Mesothelial cell of epicardium (in vitro differentiated cells): Measurements from ENCODE around the gene IPCEF1. TPM values are rescaled to one million over a fixed set of nuclear protein-coding genes. Genes with fewer than 3 reads are reported as not detected.

ENCODE experiments used
- DNase-seq, 2 experiments: peaks; one replicate each; pipeline ENCODE4 v3.0.0; 2021; ENCODE audit warnings: low spot score in 2 of 2; ENCODE audit not compliant: unreplicated experiment in 2 of 2
- H3K27ac Mint-ChIP-seq: 2 replicates; pipeline ENCODE4 v1.8.0; 2021; ENCODE audit warnings: mixed read lengths
- H3K27me3 Mint-ChIP-seq: 2 replicates; pipeline ENCODE4 v1.8.0; 2021; ENCODE audit warnings: low read depth, mixed read lengths
- H3K36me3 Mint-ChIP-seq: 2 replicates; pipeline ENCODE4 v1.8.0; 2021; ENCODE audit warnings: mixed read lengths
- H3K4me1 Mint-ChIP-seq: 2 replicates; pipeline ENCODE4 v1.8.0; 2021; ENCODE audit warnings: mixed read lengths
- H3K4me3 Mint-ChIP-seq: 2 replicates; pipeline ENCODE4 v1.8.0; 2021; ENCODE audit warnings: mild to moderate bottlenecking, moderate library complexity, mixed read lengths
- H3K9me3 Mint-ChIP-seq: 2 replicates; pipeline ENCODE4 v1.8.0; 2021; ENCODE audit warnings: mixed read lengths
- total RNA-seq: library from RNA; stranded (reverse); gene quantifications from 3 replicates; pipeline ENCODE4 v1.2.1, GENCODE V29; 2021
- TF ChIP-seq, protein P1 (sequence below): fragments of 200-600 bp; sonication (generic); IDR thresholded peaks from one replicate; pipeline ENCODE4 v1.5.0; 2021; ENCODE audit warnings: antibody characterized with exemption; ENCODE audit not compliant: unreplicated experiment

Gene IPCEF1
- total RNA-seq, 1 donor from 2014 or later = 0.76 TPM

DNA sequence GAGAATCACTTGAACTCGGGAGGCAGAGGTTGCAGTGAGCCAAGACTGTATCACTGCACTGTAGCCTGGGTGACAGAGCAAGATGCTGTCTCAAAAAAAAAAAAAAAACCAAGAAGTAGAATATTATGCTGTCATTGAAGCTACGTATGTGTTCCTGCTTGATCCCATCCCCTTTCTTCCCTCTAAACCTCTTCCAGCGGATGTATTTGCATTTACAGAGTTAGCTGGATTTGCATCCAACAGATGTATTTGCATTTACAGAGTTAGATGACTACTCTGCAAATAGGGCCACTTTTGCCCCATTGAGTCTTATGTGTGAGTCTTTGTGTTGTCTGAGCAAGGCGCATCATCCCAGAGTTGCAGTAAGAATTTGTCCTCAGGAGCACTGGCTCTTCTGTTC, 24.9 kb upstream of the IPCEF1 start:
- H3K4me3 Mint-ChIP-seq = no peak overlapping the region
- no peaks in the 10 kb centered on the region for H3K36me3 Mint-ChIP-seq
- H3K27ac Mint-ChIP-seq = no peak overlapping the region
- peaks cover 6% of the 10 kb centered on the region for H3K9me3 Mint-ChIP-seq
- H3K4me1 Mint-ChIP-seq = peaks cover 21% of the 10 kb centered on the region
- H3K27me3 Mint-ChIP-seq = no peaks in the 10 kb centered on the region
- TF ChIP-seq, protein P1, sequence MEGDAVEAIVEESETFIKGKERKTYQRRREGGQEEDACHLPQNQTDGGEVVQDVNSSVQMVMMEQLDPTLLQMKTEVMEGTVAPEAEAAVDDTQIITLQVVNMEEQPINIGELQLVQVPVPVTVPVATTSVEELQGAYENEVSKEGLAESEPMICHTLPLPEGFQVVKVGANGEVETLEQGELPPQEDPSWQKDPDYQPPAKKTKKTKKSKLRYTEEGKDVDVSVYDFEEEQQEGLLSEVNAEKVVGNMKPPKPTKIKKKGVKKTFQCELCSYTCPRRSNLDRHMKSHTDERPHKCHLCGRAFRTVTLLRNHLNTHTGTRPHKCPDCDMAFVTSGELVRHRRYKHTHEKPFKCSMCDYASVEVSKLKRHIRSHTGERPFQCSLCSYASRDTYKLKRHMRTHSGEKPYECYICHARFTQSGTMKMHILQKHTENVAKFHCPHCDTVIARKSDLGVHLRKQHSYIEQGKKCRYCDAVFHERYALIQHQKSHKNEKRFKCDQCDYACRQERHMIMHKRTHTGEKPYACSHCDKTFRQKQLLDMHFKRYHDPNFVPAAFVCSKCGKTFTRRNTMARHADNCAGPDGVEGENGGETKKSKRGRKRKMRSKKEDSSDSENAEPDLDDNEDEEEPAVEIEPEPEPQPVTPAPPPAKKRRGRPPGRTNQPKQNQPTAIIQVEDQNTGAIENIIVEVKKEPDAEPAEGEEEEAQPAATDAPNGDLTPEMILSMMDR = no peak
- no peak for DNase-seq

DNA sequence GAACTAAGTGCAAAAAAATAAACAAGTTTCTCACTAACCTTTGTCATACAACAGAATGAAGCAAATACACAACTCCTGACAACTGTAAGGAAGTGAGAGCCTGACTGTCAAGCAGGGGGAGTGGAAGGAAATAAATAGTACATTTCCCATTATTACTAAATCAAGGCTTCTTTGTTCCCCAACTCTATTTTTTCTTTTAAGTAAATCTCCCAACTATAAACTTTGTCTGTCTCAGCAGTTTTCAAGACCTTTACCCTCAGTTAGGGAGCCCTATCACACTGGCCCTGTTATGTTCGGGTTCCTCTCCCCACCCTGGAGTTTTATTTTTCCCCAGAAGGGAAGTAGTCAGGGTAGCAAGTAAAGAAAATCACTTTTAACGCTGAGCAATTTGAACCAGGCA, 24.1 kb upstream of the IPCEF1 start:
- Mint-ChIP-seq H3K27me3 (no peaks in the 10 kb centered on the region), H3K4me3 (no peak overlapping the region), H3K4me1 (peaks cover 21% of the 10 kb centered on the region), H3K27ac (peak overlapping the region; percentile 67), H3K9me3 (peaks cover 6% of the 10 kb centered on the region), H3K36me3 (no peaks in the 10 kb centered on the region)
- TF ChIP-seq, protein P1 = no peak
- DNase-seq = no peak

DNA sequence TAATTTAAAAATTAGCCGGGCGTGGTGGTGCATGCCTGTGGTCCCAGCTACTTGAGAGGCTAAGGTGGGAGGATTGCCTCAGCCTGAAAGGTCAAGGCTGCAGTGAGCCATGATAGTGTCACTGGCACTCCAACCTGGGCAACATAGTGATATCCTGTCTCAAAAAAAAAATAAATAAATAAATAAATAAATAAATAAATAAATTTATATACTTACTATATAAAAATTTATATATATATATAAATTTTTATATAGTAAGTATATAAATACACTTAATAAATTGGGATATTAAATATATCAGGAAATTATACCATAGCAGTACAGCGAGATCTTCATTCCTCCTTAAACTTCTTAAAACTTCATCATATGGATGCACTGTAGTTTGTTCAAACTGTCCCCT, 23.0 kb upstream of the IPCEF1 start:
- TF ChIP-seq, protein P1 = no peak
- H3K4me1 Mint-ChIP-seq = peaks cover 14% of the 10 kb centered on the region
- DNase-seq = no peak
- peaks cover 6% of the 10 kb centered on the region for H3K9me3 Mint-ChIP-seq
- no peak overlapping the region for H3K27ac Mint-ChIP-seq
- H3K4me3 Mint-ChIP-seq = no peak overlapping the region
- H3K27me3 Mint-ChIP-seq = no peaks in the 10 kb centered on the region
- no peaks in the 10 kb centered on the region for H3K36me3 Mint-ChIP-seq

DNA sequence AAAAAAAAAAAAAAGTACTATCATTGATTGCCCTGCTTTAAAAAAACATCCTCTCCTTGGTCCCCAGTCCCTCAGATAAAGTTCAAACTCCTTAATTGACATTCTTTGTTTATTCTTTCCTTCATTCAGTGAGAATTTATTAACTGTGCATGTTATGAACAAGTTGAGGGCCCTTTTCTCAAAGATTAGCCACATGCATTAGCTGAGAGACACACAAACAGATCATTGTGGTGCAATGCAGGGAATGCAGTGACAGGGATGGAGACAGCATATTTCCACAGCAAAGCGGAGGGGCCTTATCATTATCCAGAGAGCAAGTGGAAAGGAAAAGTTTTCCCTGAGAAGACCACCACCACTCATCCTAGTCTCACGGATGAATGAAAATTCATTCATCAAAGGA, 21.9 kb upstream of the IPCEF1 start:
- H3K4me1 Mint-ChIP-seq = peaks cover 5% of the 10 kb centered on the region
- H3K9me3 Mint-ChIP-seq = peaks cover 6% of the 10 kb centered on the region
- no peak overlapping the region for H3K4me3 Mint-ChIP-seq
- H3K27me3 Mint-ChIP-seq = no peaks in the 10 kb centered on the region
- no peak for DNase-seq
- no peaks in the 10 kb centered on the region for H3K36me3 Mint-ChIP-seq
- TF ChIP-seq, protein P1 = no peak
- H3K27ac Mint-ChIP-seq = no peak overlapping the region

DNA sequence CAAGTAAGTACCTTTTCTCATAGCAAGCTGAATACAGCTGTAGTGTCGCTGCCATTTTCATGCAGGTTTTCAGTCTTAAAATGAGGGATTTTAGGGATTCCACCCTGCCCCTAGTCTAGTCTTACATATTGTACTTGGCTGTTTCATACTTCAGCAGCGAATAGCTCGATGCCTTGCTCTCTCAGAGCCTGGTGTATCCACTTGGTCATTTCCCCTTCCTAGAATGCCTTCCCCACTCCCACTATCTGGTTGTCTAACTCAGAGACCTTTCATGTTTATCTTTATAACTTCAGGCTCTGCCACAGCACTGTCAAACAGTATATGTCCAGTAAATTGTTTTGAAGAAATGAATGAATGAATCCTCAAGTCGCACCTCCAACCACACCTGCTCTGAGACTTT, 21.1 kb upstream of the IPCEF1 start:
- no peak overlapping the region for H3K27ac Mint-ChIP-seq
- no peaks in the 10 kb centered on the region for H3K36me3 Mint-ChIP-seq
- H3K27me3 Mint-ChIP-seq = no peaks in the 10 kb centered on the region
- no peak for DNase-seq
- H3K4me1 Mint-ChIP-seq = peaks cover 5% of the 10 kb centered on the region
- TF ChIP-seq, protein P1 = no peak
- H3K4me3 Mint-ChIP-seq = no peak overlapping the region
- peaks cover under 1% of the 10 kb centered on the region for H3K9me3 Mint-ChIP-seq

DNA sequence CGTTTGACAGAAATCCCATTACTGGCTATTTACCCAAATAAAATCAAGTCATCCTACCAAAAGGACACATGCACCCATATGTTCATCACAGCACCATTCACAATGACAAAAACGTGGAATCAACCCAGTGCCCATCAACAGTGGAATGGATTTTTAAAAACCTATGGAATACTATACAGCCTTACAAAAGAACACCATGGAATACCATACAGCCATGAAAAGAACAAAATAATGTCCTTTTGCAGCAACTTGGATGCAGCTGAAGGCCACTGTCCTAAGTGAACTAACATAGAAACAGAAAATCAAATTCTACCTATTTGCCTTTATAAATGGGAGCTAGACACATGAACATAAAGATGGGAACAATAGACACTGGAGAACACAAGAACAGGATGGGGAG, 17.4 kb upstream of the IPCEF1 start:
- TF ChIP-seq, protein P1 = no peak
- no peak for DNase-seq
- Mint-ChIP-seq H3K27ac (no peak overlapping the region), H3K9me3 (no peaks in the 10 kb centered on the region), H3K36me3 (no peaks in the 10 kb centered on the region), H3K4me1 (peaks cover 12% of the 10 kb centered on the region), H3K4me3 (no peak overlapping the region), H3K27me3 (no peaks in the 10 kb centered on the region)
